MM.1S (cell line): Measurements from ENCODE around the gene GAB2.

ENCODE experiments used
- EZH2 ChIP-seq: fragments of 300-600 bp; sonication (generic); optimal IDR thresholded peaks from 2 replicates; pipeline ENCODE3; 2017; ENCODE audit warnings: low read depth, mild to moderate bottlenecking, antibody characterized with exemption, low read length, mixed read lengths
- EZH2phosphoT487 ChIP-seq: fragments of 300-600 bp; sonication (generic); IDR thresholded peaks from 2 replicates; pipeline ENCODE4 v1.6.1; 2018; ENCODE audit warnings: antibody characterized with exemption, low read length
- TF ChIP-seq, protein P1 (sequence below): fragments of 300-600 bp; sonication (generic); IDR thresholded peaks from 2 replicates; pipeline ENCODE4 v1.5.1; 2016; ENCODE audit warnings: antibody characterized with exemption, low read length, mixed read lengths

DNA sequence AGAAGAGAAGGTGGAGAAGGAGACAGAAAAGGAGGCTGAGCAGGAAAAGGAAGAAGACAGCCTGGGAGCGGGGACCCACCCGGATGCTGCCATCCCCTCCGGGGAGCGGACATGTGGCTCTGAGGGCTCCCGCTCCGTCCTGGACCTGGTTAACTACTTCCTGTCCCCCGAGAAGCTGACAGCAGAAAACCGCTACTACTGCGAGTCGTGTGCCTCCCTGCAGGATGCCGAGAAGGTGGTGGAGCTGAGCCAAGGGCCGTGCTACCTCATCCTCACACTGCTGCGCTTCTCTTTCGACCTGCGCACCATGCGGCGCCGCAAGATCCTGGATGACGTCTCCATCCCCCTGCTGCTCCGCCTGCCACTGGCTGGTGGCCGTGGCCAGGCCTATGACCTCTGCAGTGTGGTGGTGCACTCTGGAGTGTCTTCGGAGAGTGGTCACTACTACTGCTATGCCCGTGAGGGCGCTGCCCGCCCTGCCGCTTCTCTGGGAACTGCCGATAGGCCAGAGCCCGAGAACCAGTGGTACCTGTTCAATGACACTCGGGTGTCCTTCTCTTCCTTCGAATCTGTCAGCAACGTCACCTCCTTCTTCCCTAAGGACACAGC, 207.5 kb downstream of the GAB2 start:
- TF ChIP-seq, protein P1, sequence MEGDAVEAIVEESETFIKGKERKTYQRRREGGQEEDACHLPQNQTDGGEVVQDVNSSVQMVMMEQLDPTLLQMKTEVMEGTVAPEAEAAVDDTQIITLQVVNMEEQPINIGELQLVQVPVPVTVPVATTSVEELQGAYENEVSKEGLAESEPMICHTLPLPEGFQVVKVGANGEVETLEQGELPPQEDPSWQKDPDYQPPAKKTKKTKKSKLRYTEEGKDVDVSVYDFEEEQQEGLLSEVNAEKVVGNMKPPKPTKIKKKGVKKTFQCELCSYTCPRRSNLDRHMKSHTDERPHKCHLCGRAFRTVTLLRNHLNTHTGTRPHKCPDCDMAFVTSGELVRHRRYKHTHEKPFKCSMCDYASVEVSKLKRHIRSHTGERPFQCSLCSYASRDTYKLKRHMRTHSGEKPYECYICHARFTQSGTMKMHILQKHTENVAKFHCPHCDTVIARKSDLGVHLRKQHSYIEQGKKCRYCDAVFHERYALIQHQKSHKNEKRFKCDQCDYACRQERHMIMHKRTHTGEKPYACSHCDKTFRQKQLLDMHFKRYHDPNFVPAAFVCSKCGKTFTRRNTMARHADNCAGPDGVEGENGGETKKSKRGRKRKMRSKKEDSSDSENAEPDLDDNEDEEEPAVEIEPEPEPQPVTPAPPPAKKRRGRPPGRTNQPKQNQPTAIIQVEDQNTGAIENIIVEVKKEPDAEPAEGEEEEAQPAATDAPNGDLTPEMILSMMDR = no peak
- TF ChIP-seq EZH2 = no peak
- TF ChIP-seq EZH2phosphoT487 = no peak
